ENCODE data around the gene ADH4.

DNA sequence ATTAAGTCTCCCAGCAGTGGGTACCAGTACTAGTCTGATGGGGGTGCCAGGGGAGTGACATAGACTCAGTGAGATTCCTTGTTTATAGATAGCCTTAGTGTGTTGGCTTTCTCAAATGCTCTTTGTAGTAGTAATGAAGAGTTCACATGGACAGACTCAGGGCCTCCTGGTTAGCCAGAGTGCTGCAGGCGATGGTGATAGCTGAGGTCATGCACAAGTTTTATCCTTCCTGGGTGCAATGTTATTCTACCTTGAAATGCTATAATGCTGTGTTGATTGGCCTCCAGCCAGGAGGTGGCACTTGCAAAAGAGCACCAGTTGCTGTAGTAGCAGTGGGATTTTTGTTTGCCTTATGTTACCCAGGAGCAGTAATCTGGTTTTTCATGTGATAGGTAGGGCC, 35.5 kb upstream of the ADH4 start:
- TF ChIP-seq, protein P1, sequence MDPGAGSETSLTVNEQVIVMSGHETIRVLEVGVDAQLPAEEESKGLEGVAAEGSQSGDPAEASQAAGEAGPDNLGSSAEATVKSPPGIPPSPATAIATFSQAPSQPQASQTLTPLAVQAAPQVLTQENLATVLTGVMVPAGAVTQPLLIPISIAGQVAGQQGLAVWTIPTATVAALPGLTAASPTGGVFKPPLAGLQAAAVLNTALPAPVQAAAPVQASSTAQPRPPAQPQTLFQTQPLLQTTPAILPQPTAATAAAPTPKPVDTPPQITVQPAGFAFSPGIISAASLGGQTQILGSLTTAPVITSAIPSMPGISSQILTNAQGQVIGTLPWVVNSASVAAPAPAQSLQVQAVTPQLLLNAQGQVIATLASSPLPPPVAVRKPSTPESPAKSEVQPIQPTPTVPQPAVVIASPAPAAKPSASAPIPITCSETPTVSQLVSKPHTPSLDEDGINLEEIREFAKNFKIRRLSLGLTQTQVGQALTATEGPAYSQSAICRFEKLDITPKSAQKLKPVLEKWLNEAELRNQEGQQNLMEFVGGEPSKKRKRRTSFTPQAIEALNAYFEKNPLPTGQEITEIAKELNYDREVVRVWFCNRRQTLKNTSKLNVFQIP (CRISPR knock-in tag; IDR thresholded peaks at IDR 0.05; ENCODE audit: borderline replicate concordance, low read depth), result no peak
- no peak for TF ChIP-seq RARB (CRISPR knock-in tag; IDR thresholded peaks at IDR 0.05)

All from SK-N-SH treated with all-trans-retinoic acid at 6 μM for 48 hours (cell line).